ENCODE results near the gene IL31RA. TPM values are rescaled to one million over a fixed set of nuclear protein-coding genes. Genes with fewer than 3 reads are reported as not detected.

The IL31RA gene
- total and polyA plus RNA-seq, 10 of the 15 experiments (the other 5 are each of a cell fraction or from before 2014, with no cell fraction given), result 0.03 to 0.31 (median 0.11) TPM; not detected in 2

DNA sequence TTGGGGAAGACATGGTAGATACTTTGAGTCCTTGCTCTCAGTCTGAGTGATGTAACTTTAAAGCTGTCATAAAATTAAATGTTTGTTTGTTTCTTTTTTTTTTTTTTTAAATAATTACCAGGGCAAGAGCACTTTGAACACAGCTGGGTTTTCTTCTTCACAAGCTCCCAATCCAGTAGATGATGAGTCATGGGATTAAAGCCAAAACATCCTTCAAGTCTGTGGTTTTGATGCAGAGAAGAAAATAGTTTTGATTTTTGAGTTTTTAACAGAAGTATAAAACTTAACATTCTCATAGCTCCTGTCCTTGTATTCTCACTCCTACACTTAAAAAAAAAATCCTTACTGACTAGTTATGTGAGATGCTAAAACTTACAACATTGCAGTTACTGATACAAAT is 34.8 kb upstream of the IL31RA start:
- intact Hi-C loops (cut with micrococcal nuclease; ENCODE audit: unreplicated experiment) (no loop called here), in situ Hi-C loops (cut with MboI) (no loop called here)
- no peaks in the 10 kb centered on the region; the same call in 2 of the 3 replicates for H3K9me3 ChIP-seq (replicated peaks; ENCODE audit: control insufficient read depth, insufficient read depth, low read length)
- BruUV-seq (replicated peaks), result no TSS peak
- H3K4me1 ChIP-seq (ENCODE audit: control insufficient read depth, insufficient read depth, low read length), result no peaks in the 10 kb centered on the region
- ChIA-PET SMC1A (ENCODE audit: uncharacterized antibody, unreplicated experiment) (interaction anchor here (1.4 kb wide), 1 partner anchor 11 kb away, joined by 5 read pairs; no protein-coding TSS in a partner anchor), POLR2A (no interaction called here), CTCF (no interaction called here), RAD21 (ENCODE audit: unreplicated experiment) (no interaction called here)
- DNase-seq (ENCODE audit: low read depth, low spot score), result no peak
- no peak overlapping the region for H2AFZ ChIP-seq (ENCODE audit: control insufficient read depth, low read depth, low read length)
- no peak overlapping the region for H3K27ac ChIP-seq (ENCODE audit: control insufficient read depth, insufficient read depth)
- no peak overlapping the region for H3K4me3 ChIP-seq
- TF ChIP-seq PAX8 (IDR thresholded peaks at IDR 0.05) (no peak), FOXM1 (IDR thresholded peaks at IDR 0.05; ENCODE audit: low read depth, low read length) (no peak), DPF2 (IDR thresholded peaks at IDR 0.05) (no peak), EED (IDR thresholded peaks at IDR 0.05; ENCODE audit: low read depth) (no peak), RCOR1 (conservative IDR thresholded peaks at IDR 0.05; ENCODE audit: low read depth, low read length) (no peak), POLR2AphosphoS2 (IDR thresholded peaks at IDR 0.05; ENCODE audit: low read depth, low read length) (no peak), PML (IDR thresholded peaks at IDR 0.05; ENCODE audit: low read length) (no peak), IRF4 (IDR thresholded peaks at IDR 0.05; ENCODE audit: low read depth, low read length) (no peak), SREBF1 (IDR thresholded peaks at IDR 0.05; ENCODE audit: low read length) (no peak), SMAD5 (IDR thresholded peaks at IDR 0.05; ENCODE audit: low read depth) (no peak), ASH2L (IDR thresholded peaks at IDR 0.05; ENCODE audit: borderline replicate concordance, low read depth) (no peak)
- TF ChIP-seq, protein P1, sequence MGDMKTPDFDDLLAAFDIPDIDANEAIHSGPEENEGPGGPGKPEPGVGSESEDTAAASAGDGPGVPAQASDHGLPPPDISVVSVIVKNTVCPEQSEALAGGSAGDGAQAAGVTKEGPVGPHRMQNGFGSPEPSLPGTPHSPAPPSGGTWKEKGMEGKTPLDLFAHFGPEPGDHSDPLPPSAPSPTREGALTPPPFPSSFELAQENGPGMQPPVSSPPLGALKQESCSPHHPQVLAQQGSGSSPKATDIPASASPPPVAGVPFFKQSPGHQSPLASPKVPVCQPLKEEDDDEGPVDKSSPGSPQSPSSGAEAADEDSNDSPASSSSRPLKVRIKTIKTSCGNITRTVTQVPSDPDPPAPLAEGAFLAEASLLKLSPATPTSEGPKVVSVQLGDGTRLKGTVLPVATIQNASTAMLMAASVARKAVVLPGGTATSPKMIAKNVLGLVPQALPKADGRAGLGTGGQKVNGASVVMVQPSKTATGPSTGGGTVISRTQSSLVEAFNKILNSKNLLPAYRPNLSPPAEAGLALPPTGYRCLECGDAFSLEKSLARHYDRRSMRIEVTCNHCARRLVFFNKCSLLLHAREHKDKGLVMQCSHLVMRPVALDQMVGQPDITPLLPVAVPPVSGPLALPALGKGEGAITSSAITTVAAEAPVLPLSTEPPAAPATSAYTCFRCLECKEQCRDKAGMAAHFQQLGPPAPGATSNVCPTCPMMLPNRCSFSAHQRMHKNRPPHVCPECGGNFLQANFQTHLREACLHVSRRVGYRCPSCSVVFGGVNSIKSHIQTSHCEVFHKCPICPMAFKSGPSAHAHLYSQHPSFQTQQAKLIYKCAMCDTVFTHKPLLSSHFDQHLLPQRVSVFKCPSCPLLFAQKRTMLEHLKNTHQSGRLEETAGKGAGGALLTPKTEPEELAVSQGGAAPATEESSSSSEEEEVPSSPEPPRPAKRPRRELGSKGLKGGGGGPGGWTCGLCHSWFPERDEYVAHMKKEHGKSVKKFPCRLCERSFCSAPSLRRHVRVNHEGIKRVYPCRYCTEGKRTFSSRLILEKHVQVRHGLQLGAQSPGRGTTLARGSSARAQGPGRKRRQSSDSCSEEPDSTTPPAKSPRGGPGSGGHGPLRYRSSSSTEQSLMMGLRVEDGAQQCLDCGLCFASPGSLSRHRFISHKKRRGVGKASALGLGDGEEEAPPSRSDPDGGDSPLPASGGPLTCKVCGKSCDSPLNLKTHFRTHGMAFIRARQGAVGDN (IDR thresholded peaks at IDR 0.05), result no peak
- TF ChIP-seq, protein P2, sequence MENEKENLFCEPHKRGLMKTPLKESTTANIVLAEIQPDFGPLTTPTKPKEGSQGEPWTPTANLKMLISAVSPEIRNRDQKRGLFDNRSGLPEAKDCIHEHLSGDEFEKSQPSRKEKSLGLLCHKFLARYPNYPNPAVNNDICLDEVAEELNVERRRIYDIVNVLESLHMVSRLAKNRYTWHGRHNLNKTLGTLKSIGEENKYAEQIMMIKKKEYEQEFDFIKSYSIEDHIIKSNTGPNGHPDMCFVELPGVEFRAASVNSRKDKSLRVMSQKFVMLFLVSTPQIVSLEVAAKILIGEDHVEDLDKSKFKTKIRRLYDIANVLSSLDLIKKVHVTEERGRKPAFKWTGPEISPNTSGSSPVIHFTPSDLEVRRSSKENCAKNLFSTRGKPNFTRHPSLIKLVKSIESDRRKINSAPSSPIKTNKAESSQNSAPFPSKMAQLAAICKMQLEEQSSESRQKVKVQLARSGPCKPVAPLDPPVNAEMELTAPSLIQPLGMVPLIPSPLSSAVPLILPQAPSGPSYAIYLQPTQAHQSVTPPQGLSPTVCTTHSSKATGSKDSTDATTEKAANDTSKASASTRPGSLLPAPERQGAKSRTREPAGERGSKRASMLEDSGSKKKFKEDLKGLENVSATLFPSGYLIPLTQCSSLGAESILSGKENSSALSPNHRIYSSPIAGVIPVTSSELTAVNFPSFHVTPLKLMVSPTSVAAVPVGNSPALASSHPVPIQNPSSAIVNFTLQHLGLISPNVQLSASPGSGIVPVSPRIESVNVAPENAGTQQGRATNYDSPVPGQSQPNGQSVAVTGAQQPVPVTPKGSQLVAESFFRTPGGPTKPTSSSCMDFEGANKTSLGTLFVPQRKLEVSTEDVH (IDR thresholded peaks at IDR 0.05; ENCODE audit: low read depth, partially characterized antibody), result no peak
- TF ChIP-seq, protein P3, sequence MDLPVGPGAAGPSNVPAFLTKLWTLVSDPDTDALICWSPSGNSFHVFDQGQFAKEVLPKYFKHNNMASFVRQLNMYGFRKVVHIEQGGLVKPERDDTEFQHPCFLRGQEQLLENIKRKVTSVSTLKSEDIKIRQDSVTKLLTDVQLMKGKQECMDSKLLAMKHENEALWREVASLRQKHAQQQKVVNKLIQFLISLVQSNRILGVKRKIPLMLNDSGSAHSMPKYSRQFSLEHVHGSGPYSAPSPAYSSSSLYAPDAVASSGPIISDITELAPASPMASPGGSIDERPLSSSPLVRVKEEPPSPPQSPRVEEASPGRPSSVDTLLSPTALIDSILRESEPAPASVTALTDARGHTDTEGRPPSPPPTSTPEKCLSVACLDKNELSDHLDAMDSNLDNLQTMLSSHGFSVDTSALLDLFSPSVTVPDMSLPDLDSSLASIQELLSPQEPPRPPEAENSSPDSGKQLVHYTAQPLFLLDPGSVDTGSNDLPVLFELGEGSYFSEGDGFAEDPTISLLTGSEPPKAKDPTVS (IDR thresholded peaks at IDR 0.05; ENCODE audit: low read depth, low read length), result no peak
- FAIRE-seq, result no peak
- H3K9ac ChIP-seq (ENCODE audit: control insufficient read depth, insufficient read depth, low read length), result no peak overlapping the region
- no peaks in the 10 kb centered on the region for H3K79me2 ChIP-seq (ENCODE audit: control insufficient read depth, insufficient read depth, low read length)
- H4K20me1 ChIP-seq (ENCODE audit: control insufficient read depth, insufficient read depth), result no peaks in the 10 kb centered on the region
- no peaks in the 10 kb centered on the region for H3K36me3 ChIP-seq (ENCODE audit: control insufficient read depth in 2 of 2, insufficient read depth in 2 of 2, low read length in 1 of 2)
- H3K27me3 ChIP-seq (replicated peaks in 1 of 2; ENCODE audit: control insufficient read depth in 2 of 2, insufficient read depth in 2 of 2, low read length in 1 of 2), result peaks cover 0 to 4% of the 10 kb centered on the region in 2 experiments; a peak in 1 of 4 replicates
- H3K4me2 ChIP-seq (ENCODE audit: control insufficient read depth, insufficient read depth), result no peak overlapping the region
- no peak for ATAC-seq

Measured in GM12878 (cell line).